H1 (cell line): ENCODE measurements around the gene CADPS. TPM values are rescaled to one million over a fixed set of nuclear protein-coding genes. Genes with fewer than 3 reads are reported as not detected.

Experiments
- BCL11A ChIP-seq, 2 experiments: IDR thresholded peaks; one replicate each; pipeline ENCODE4 v1.6.1; 2011; ENCODE audit warnings: low read depth in 2 of 2, low read length in 2 of 2, mild to moderate bottlenecking in 2 of 2
- CHD1 ChIP-seq: IDR thresholded peaks from 2 replicates; pipeline ENCODE4 v1.6.1; 2012; ENCODE audit warnings: low read depth, low read length, improper control_type of control experiment
- GTF2F1 ChIP-seq: IDR thresholded peaks from 2 replicates; pipeline ENCODE4 v1.6.1; 2012; ENCODE audit warnings: low read depth, low read length, improper control_type of control experiment, borderline replicate concordance
- KDM1A ChIP-seq: fragments of 200-600, 300-600 bp; sonication (generic); IDR thresholded peaks from 2 replicates; pipeline ENCODE4 v1.7.1; 2016; ENCODE audit warnings: mild to moderate bottlenecking, low read length, borderline replicate concordance
- MAFK ChIP-seq: IDR thresholded peaks from 2 replicates; pipeline ENCODE4 v1.6.1; 2012; ENCODE audit warnings: low read depth, mild to moderate bottlenecking, improper control_type of control experiment, low read length
- SAP30 ChIP-seq: fragments of 300-600 bp; sonication (generic); IDR thresholded peaks from 2 replicates; pipeline ENCODE4 v1.7.1; 2012; ENCODE audit warnings: low read length, moderate library complexity, mild to moderate bottlenecking, inconsistent platforms; ENCODE audit not compliant: insufficient read depth, insufficient replicate concordance
- SP1 ChIP-seq: IDR thresholded peaks from 2 replicates; pipeline ENCODE4 v1.6.1; 2011; ENCODE audit warnings: low read depth, low read length
- polyA plus RNA-seq, 7 experiments: library from polyadenylated mRNA; depleted of rRNA in 3 of 7; stranded (reverse) in 5 of 7; unstranded in 2 of 7; fragments of >200 nt in 5 of 7; fragments of 200-250 nt in 2 of 7; gene quantifications; 1 replicate in 5 of 7; 2 replicates in 1 of 7; 4 replicates in 1 of 7; pipeline versions ENCODE4 v1.2.1 to v1.2.3, GENCODE V29; 2011 to 2013; ENCODE audit warnings: missing spikeins in 2 of 7, mixed read lengths in 2 of 7
- total RNA-seq: library from RNA; stranded (reverse); fragmentation: NEBNext Ultra II Directional; extraction: Animal tissue kit (Norgen Biotek cat#: 25700); gene quantifications from 2 replicates; pipeline ENCODE4 v1.2.1, GENCODE V29; 2021

CADPS gene
- total and polyA plus RNA-seq, 2 of the 8 experiments (the other 6 are each of a cell fraction or from before 2014, with no cell fraction given), result 7.1 to 10.2 TPM

- TF ChIP-seq KDM1A (no peak), SAP30 (no peak), BCL11A (IDR thresholded peaks at IDR 0.05; ENCODE audit: low read depth in 2 of 2, low read length in 2 of 2) (no peak), CHD1 (no peak), SP1 (no peak), MAFK (no peak), GTF2F1 (no peak)
Measured at GRCh38 chr3:62602129-62602770, 273.0 kb downstream of the CADPS start (continued).
